ENCODE results near the gene EGLN1.

The EGLN1 gene

GRCh38 chr1:231334952-231335351, 87.1 kb downstream of the EGLN1 start:
- H3K4me3 ChIP-seq (ENCODE audit: low read depth, low read length): peak overlapping the region; percentile 78
- in situ Hi-C loops (cut with HindIII; ENCODE audit: low sequenced_read_pairs): no loop called here
- DNase-seq (ENCODE audit: low read depth): no peak
- TF ChIP-seq, protein P1, sequence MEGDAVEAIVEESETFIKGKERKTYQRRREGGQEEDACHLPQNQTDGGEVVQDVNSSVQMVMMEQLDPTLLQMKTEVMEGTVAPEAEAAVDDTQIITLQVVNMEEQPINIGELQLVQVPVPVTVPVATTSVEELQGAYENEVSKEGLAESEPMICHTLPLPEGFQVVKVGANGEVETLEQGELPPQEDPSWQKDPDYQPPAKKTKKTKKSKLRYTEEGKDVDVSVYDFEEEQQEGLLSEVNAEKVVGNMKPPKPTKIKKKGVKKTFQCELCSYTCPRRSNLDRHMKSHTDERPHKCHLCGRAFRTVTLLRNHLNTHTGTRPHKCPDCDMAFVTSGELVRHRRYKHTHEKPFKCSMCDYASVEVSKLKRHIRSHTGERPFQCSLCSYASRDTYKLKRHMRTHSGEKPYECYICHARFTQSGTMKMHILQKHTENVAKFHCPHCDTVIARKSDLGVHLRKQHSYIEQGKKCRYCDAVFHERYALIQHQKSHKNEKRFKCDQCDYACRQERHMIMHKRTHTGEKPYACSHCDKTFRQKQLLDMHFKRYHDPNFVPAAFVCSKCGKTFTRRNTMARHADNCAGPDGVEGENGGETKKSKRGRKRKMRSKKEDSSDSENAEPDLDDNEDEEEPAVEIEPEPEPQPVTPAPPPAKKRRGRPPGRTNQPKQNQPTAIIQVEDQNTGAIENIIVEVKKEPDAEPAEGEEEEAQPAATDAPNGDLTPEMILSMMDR (IDR thresholded peaks at IDR 0.05; ENCODE audit: low read depth, low read length, missing control alignments): no peak

- in situ Hi-C loops (cut with HindIII; ENCODE audit: low sequenced_read_pairs): no loop called here
- no peak for DNase-seq (ENCODE audit: low read depth)
- H3K4me3 ChIP-seq (ENCODE audit: low read depth, low read length): peak overlapping the region; percentile 78
- TF ChIP-seq, protein P1 (IDR thresholded peaks at IDR 0.05; ENCODE audit: low read depth, low read length, missing control alignments): no peak
Observed at GRCh38 chr1:231334079-231334666, 87.9 kb downstream of the EGLN1 start.

GRCh38 chr1:231332761-231333160, 89.3 kb downstream of the EGLN1 start:
- in situ Hi-C loops (cut with HindIII; ENCODE audit: low sequenced_read_pairs): no loop called here
- no peak overlapping the region for H3K4me3 ChIP-seq (ENCODE audit: low read depth, low read length)
- TF ChIP-seq, protein P1 (IDR thresholded peaks at IDR 0.05; ENCODE audit: low read depth, low read length, missing control alignments): no peak
- DNase-seq (ENCODE audit: low read depth): no peak

DNA sequence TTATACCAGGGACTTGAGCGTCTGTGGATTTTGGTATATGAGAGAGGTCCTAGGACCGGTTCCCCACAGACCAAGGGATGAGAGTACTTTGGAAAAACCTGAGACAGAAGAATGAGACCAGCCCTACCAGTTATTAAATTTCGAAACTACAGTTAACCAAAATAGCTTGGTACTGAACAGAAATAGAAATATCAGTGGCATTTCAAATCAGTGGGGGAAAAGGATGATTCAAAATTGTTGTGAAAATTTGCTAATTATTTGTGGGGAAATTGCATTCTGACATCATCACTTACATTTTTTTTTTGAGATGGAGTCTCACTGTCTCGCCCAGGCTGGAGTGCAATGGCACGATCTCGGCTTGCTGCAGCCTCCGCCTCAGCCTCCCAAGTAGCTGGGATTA, 92.6 kb downstream of the EGLN1 start:
- in situ Hi-C loops (cut with HindIII; ENCODE audit: low sequenced_read_pairs): no loop called here
- TF ChIP-seq, protein P1 (IDR thresholded peaks at IDR 0.05; ENCODE audit: low read depth, low read length, missing control alignments): no peak
- H3K4me3 ChIP-seq (ENCODE audit: low read depth, low read length): no peak overlapping the region
- no peak for DNase-seq (ENCODE audit: low read depth)

DNA sequence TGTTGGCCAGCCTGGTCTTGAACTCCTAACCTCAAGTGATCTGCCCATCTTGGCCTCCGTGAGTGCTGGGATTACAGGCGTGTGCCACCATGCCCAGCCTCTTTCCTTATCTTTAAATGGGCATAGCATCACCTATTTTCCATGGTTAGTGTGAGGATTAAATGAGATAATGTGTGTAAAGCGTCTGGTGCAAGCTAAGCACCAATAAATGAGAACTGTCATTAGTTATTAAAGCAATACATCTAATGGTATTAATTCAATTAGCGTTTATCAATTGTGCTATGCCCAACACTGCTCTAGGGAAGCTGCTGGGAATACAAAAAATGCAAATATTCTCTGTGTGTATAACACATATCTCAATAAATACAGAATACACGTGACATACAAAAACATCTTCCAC, 94.5 kb downstream of the EGLN1 start:
- no peak overlapping the region for H3K4me3 ChIP-seq (ENCODE audit: low read depth, low read length)
- TF ChIP-seq, protein P1 (IDR thresholded peaks at IDR 0.05; ENCODE audit: low read depth, low read length, missing control alignments): no peak
- in situ Hi-C loops (cut with HindIII; ENCODE audit: low sequenced_read_pairs): no loop called here

GRCh38 chr1:231326248-231326647, 95.8 kb downstream of the EGLN1 start:
- TF ChIP-seq, protein P1 (IDR thresholded peaks at IDR 0.05; ENCODE audit: low read depth, low read length, missing control alignments): no peak
- DNase-seq (ENCODE audit: low read depth): no peak
- H3K4me3 ChIP-seq (ENCODE audit: low read depth, low read length): no peak overlapping the region
- in situ Hi-C loops (cut with HindIII; ENCODE audit: low sequenced_read_pairs): no loop called here

More for the DNA sequence above, 94.5 kb downstream of the EGLN1 start:
- no peak for DNase-seq (ENCODE audit: low read depth)
